ENCODE measurements around the gene FBXL19.

Gene FBXL19

GRCh38 chr16:30964574-30965226 lies 41.3 kb downstream of the FBXL19 start:
- no peak for DNase-seq (ENCODE audit: low read depth in 2 of 2)

DNA sequence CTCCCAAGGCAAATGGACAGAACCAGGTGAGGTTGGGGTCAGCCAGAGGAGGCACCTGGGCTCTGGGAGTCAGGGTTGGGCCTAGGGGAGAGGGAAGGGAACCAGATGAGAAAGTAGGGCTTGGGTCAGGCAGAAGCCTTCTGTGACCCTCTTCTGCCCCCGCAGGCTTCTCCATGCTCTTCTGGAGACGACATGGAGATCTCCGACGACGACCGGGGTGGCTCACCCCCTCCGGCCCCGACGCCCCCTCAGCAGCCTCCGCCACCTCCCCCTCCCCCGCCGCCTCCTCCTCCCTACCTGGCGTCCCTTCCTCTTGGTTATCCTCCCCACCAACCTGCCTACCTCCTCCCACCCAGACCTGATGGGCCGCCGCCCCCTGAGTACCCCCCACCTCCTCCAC lies 42.1 kb downstream of the FBXL19 start:
- DNase-seq (ENCODE audit: low read depth in 2 of 2) = no peak

DNA sequence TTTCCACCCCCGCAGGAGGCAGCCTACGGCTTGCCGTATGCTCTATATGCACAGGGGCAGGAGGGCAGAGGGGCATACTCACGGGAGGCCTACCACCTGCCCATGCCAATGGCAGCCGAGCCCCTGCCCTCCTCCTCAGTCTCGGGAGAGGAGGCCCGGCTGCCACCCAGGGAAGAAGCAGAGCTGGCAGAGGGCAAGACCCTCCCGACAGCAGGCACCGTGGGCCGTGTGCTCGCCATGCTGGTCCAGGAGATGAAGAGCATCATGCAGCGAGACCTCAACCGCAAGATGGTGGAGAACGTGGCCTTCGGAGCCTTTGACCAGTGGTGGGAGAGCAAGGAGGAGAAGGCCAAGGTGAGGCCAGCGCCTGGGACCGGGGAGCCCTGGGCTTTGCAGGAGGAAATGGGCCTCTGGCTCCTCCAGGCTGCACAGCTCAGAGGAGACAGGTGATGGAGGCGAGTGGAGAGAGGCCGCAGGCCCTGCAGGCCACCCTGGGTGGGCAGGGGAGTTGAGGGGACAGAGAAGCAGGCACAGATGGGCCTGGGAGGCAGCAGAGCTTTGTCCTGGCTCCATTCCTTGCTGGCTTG lies 42.8 kb downstream of the FBXL19 start:
- DNase-seq (ENCODE audit: low read depth in 2 of 2) = no peak

- DNase-seq (ENCODE audit: low read depth in 2 of 2) = no peak
Observed at GRCh38 chr16:30967795-30968194, 44.4 kb downstream of the FBXL19 start.

DNA sequence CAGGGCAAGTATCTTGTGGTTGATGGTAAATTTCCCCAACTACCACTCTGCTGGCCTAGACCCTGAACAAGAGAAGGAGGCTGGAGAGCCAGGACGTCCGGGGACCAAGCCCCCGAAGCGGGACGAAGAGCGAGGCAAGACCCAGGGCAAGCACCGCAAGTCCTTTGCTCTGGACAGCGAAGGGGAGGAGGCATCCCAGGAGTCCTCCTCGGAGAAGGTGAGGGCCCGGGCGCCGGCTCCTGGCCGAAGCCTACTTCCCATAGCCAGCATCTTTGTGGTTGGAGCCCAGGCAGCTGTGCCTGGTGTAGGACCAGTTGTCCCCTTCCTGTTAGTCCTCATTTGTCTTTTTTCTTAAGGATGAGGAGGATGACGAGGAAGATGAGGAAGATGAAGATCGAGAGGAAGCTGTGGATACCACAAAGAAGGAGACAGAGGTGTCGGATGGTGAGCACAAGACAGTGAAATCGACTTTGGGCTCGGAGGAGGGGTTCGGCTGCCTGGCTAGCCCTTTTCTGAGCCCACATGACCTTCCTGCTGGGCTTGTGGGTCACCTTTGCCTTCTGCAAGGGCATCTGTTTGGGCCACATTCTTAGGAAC lies 46.0 kb downstream of the FBXL19 start:
- no peak for DNase-seq (ENCODE audit: low read depth in 2 of 2)

DNA sequence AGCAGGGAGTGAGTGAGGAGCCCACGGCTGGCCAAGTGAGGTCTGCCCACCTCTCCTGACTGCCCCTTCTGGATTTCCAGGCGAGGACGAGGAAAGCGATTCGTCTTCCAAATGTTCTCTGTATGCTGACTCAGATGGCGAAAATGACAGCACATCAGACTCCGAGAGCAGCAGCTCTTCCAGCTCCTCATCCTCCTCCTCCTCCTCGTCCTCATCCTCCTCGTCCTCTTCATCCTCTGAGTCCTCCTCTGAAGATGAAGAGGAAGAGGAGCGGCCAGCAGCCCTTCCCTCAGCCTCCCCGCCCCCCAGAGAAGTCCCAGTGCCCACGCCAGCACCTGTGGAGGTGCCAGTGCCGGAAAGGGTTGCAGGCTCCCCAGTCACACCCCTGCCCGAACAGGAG lies 47.9 kb downstream of the FBXL19 start:
- DNase-seq (ENCODE audit: low read depth in 2 of 2) = no peak

DNA sequence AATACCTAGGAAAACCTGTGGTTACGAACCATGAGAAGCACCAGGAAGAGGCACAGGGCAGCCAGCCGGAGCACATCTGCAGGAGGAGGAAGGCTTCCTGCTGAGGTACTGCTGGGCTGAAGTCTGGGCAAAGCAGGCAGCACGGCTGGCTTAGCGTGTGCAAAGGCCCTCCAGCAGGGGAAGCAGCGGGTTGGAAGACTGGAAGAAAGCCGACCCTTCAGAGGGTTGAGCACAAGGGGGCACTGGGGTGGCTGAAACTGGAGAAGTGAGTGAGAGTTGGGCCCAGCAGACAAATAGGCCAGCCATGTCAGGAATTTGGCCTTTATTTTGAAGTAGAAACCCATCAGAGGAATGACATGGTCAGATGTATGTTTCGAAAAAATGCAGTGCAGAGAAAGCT lies 49.5 kb downstream of the FBXL19 start:
- no peak for DNase-seq (ENCODE audit: low read depth in 2 of 2)

DNA sequence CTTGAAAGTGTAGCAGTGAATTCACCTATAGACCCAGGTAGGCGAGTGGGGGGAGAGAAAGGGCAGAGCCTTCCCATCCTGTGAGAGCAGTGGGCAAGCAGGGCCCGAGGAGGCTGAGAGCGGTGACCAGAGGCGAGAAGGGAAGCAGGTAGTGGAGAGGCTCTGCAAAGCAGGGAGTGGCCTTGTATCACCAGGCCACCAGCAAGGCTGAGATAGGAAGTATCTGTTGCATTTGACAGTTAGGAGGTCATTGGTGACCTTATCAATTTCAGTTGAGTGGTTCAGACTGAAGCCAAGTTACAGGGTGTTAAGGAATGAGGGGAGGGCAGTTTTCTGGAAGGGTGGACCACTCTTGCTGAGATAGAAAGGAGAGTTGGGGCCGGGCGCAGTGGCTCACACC lies 51.0 kb downstream of the FBXL19 start:
- DNase-seq (ENCODE audit: low read depth in 2 of 2) = no peak

GRCh38 chr16:30976486-30976885 lies 53.1 kb downstream of the FBXL19 start:
- no peak for DNase-seq (ENCODE audit: low read depth in 2 of 2)

DNA sequence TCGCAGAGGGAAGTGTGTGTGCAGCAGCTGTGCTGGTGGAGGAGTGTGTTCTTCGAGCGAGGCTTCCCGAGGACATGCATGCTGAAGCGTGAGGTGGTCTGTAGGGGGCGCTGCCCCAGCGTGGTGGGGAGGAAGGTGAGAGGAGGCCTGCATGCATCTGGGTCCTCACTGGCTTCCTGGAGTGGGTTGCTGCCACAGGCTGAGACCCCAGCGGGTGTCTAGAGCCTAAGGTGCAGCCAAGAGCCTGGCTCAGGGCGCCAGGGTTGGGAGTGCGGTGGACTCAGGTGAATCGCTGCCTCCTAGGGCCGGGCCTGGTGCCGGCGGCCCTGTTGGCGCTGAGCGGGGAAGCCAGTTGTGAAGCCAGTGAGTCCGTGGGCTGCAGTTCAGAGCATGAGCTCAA lies 54.1 kb downstream of the FBXL19 start:
- no peak for DNase-seq (ENCODE audit: low read depth in 2 of 2)

- no peak for DNase-seq (ENCODE audit: low read depth in 2 of 2)
Observed at GRCh38 chr16:30979170-30980022, 56.0 kb downstream of the FBXL19 start.

- DNase-seq (ENCODE audit: low read depth in 2 of 2) = no peak
Observed at GRCh38 chr16:30980023-30980371, 56.6 kb downstream of the FBXL19 start.

- DNase-seq (ENCODE audit: low read depth in 2 of 2) = no peak
Observed at GRCh38 chr16:30980434-30980833, 57.1 kb downstream of the FBXL19 start.

DNA sequence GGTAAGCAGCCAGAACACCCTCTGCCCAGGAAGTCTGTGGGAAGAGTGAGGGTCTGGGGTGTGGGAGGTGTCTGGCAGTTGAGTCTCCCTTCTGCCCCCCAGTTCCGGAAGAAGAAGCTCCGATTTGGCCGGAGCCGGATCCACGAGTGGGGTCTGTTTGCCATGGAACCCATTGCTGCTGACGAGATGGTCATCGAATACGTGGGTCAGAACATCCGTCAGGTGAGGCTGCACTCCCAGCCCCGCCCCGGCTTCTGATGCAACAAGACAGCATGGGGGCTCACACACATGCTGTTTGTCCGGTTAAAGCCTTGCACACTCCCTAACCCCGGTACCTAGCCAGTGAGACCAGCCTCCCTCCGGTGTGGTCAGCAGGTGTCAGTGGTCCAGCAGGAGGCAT lies 57.6 kb downstream of the FBXL19 start:
- DNase-seq (ENCODE audit: low read depth in 2 of 2) = no peak

DNA sequence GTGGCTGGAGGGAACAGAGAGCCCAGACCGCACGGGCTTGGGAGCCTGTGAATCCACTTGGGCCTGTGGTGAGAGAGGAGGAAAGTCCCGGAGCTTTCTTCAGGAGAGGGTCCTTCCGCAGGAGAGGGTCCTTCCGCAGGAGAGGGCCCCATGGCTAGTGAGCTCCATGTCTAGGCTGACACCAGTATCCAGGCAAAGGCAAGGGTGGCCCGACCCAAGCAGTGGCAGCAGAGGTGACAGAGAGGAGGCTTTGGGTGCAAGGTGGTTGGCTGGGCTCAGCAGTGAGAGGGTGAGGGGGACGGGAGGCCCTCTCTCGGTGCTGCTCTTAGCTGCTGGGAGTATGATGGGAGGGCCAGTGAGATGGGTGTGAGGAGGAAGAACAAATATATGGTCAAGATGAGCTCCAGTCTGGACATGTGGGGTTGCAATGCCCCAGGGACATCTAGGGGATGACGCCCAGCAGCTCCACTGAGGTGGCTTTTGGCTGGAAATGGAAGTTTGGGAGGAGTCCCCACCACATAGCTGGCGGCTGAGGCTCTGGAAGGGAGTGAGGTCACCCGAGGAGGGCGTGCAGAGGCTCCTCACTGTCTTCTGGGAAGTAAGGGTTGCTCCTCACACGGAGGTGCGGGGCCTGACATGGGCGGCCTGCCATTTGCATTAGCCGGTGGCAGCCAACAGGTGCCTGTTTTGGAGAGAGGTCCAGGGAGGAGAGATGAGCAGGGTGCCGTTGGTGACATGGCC lies 59.3 kb downstream of the FBXL19 start:
- DNase-seq (ENCODE audit: low read depth in 2 of 2) = no peak

DNA sequence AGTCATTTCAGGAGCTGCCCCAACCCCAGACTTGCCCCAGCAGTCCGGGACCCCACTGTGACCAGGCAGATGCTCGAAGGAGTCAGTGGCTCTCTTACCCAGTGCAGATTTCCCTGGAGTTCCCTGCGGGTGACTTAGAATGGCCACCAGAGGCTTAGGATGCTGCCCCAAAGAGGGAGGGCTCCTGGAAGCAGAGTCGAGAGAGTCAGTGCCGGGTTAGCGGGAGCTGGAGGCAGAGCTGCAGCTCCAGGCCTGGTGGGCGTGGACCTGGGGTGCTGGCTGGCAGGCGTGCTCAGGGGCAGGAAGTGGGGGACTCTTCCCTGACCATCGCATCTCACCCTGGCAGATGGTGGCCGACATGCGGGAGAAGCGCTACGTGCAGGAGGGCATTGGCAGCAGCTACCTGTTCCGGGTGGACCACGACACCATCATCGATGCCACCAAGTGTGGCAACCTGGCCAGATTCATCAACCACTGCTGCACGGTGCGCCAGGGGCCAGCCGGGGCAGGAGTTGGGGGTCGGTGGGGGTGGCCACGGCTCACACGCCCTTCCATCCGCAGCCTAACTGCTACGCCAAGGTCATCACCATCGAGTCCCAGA lies 60.0 kb downstream of the FBXL19 start:
- no peak for DNase-seq (ENCODE audit: low read depth in 2 of 2)

DNA sequence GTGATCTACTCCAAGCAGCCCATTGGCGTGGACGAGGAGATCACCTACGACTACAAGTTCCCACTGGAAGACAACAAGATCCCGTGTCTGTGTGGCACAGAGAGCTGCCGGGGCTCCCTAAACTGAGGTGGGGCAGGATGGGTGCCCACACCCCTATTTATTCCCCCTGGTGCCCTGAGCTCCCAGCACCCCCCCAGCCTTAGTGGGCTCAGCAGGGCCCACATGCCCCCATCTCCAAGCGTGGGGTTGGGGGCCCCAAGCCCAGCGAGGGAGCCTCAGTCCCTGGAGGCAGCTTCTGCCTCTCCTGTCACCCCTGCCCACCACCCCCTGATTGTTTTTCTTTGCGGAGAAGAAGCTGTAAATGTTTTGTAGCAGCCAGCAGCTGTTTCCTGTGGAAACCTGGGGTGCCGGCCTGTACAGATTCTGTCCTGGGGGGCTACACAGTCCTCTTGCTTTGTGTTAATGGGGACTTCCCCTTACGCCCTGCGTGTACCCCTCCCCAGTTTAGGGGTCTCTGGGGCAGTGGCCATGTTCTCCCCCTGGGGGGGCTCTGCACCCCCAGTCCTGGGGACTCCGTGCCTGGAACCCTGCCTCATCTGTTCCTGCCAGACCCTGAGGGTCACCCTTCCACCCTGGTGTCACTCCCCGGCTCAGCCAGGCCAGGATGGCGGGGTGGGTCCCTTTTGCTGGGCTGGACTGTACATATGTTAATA lies 60.7 kb downstream of the FBXL19 start:
- DNase-seq (ENCODE audit: low read depth in 2 of 2) = no peak

DNA sequence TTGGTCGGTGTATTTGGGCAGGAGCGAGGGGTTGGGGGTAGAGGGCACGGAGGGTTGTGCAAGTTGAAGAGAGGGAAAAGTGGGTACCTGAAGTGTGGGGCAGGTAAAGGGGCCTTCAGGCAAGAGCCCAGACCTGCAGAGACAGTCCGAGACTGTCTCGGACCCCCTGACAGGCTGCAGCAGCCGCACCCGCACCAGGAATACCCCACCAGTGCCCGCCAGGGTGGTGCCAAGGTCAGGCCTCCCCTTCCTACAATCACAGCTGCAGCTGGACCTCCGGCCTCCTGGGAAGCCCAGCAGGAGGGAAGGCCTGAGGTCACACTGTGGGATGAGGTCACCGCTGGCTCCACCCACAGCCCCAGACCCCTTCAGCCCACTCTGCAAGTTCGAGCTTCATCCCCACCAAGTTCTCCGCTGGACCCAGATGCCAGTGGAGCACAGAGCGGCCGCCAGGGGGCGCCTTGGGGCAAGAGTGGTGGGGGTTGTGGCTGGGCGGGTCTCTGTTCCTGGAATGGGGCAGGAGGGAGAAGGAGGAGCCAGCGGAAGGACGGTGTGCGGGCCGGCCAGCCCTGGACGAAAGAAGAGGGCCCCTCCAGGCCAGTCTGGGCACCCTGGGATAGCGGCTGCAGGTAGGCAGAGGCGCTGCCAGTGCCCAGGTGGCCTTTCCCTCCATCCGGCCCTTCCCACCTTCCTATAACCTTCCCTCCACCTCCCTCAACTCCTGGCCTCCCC lies 61.5 kb downstream of the FBXL19 start, which contains the start of gene HSD3B7:
HSD3B7 (plus strand) TSS at position 539 of the 732 bp plus-strand sequence. CDS start 452 bp downstream, outside the sequence.
- peak; percentile 40 to 58 for DNase-seq (ENCODE audit: low read depth in 2 of 2)

DNA sequence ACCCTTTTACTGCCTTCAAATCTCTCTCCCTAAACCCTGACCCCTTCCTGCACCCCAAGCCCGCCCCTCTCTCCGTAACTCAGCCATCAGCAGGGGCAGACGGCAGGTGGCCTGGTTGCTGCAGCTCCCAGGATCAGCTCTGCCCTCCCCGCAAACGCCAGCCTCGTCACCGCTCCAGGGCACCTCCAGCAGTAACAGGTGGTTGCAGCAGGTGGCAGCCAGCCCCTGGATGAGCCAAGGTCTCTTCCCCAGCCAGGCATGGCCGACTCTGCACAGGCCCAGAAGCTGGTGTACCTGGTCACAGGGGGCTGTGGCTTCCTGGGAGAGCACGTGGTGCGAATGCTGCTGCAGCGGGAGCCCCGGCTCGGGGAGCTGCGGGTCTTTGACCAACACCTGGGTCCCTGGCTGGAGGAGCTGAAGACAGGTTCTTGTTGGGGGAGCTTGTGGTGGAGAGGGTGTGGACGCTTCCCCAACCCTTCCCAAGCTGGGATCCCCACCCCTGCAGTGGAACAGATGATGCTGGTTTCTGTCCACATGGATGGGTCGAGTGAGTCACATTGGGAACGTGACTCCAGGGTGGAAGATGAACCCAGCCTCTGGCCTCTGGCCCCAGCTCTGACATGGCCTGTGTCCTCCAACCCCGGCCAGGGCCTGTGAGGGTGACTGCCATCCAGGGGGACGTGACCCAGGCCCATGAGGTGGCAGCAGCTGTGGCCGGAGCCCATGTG lies 62.2 kb downstream of the FBXL19 start:
- no peak for DNase-seq (ENCODE audit: low read depth in 2 of 2)

Data from stimulated activated CD8-positive, alpha-beta memory T cell treated with anti-CD3 and anti-CD28 coated beads, Interleukin-7, amount 100 ng/mL, for 4 hours (primary cell).